Activated naive CD4-positive, alpha-beta T cell treated with anti-CD3 and anti-CD28 coated beads for 36 hours (primary cell): ENCODE measurements around the gene PTPRH. TPM values are rescaled to one million over a fixed set of nuclear protein-coding genes. Genes with fewer than 3 reads are reported as not detected.

Source experiments
- CTCF ChIA-PET: fragments of 350-600 bp; sonication (Branson Sonifier 250); formaldehyde crosslinking; loops from one replicate; lab custom pipeline; 2021; ENCODE audit warnings: antibody characterized with exemption; lab: Charles Lee
- DNase-seq: peaks from one replicate; pipeline ENCODE4 v3.0.0-alpha.2; 2020
- H3K27ac Mint-ChIP-seq: one replicate; pipeline ENCODE4 v1.8.0; 2021; ENCODE audit warnings: mild to moderate bottlenecking, mixed read lengths
- H3K27me3 Mint-ChIP-seq: one replicate; pipeline ENCODE4 v1.8.0; 2021; ENCODE audit warnings: low read depth, mixed read lengths
- H3K36me3 Mint-ChIP-seq: one replicate; pipeline ENCODE4 v1.8.0; 2021; ENCODE audit warnings: low read depth, mixed read lengths
- H3K4me1 Mint-ChIP-seq: one replicate; pipeline ENCODE4 v1.8.0; 2021; ENCODE audit warnings: low read depth, mixed read lengths
- H3K4me3 Mint-ChIP-seq: one replicate; pipeline ENCODE4 v1.8.0; 2021; ENCODE audit warnings: mild to moderate bottlenecking, moderate library complexity, mixed read lengths
- H3K9me3 Mint-ChIP-seq: one replicate; pipeline ENCODE4 v1.8.0; 2021; ENCODE audit warnings: mixed read lengths
- intact Hi-C: fragments of 100-400 bp; cut with micrococcal nuclease; formaldehyde crosslinking; loops from one replicate; pipeline ENCODE4 v1.15.1; 2023
- total RNA-seq, 2 experiments: library from RNA; stranded (reverse); gene quantifications; one replicate each; pipeline ENCODE4 v1.2.3, GENCODE V29; 2021

Gene PTPRH
- total RNA-seq, 2 experiments from 2014 or later = not detected

DNA sequence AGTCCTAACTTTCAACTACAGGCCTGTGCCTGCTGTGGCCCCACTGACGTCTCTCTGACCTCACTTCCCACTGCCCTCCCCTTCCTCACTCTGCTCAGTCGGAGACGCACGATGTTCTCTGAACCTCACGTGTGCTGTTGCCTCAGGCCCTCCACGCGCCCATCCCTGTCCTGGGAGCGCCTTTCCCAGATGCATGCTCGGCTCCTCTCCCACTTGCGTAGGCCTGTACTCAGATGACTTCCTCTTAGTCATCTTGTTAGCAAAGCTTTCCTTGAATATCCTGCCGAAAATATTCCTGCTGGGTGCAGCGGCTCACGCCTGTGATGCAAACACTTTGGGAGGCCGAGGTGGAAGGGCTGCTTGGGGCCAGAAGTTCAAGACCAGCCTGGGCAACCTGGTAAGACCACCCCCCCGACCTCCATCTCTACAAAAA, 19.9 kb downstream of the PTPRH start:
- H3K27ac Mint-ChIP-seq = no peak overlapping the region

DNA sequence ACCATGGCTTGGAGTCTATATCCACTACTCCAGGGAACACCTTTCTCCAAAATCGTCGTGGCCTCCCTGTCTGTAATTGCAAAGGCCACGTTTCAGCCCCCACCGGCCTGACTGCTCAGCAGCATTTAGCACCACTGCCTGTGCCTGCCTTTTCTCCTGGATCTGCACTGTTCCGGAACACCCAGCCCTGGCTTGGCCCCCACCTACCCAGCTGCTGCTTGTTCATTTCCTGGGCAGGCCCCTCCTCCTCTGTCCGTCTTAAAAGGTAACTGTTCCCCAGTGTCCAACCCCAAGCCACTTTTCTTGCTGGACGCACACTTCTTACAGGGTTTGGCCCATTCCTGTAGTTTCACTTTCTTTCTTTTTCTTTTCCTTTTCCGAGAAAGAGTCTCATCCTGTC, 20.7 kb downstream of the PTPRH start:
- Mint-ChIP-seq H3K4me1 (peaks cover 7% of the 10 kb centered on the region), H3K27ac (no peak overlapping the region), H3K36me3 (no peaks in the 10 kb centered on the region), H3K9me3 (no peaks in the 10 kb centered on the region), H3K4me3 (no peak overlapping the region), H3K27me3 (peaks cover 18% of the 10 kb centered on the region)
- DNase-seq = no peak
- CTCF ChIA-PET = no interaction called here
- intact Hi-C loops = no loop called here

More for the DNA sequence above, 19.9 kb downstream of the PTPRH start:
- Mint-ChIP-seq H3K36me3 (no peaks in the 10 kb centered on the region), H3K9me3 (no peaks in the 10 kb centered on the region), H3K27me3 (peaks cover 14% of the 10 kb centered on the region), H3K4me3 (no peak overlapping the region), H3K4me1 (peaks cover 7% of the 10 kb centered on the region)
- no peak for DNase-seq
- intact Hi-C loops = no loop called here
- CTCF ChIA-PET = no interaction called here

DNA sequence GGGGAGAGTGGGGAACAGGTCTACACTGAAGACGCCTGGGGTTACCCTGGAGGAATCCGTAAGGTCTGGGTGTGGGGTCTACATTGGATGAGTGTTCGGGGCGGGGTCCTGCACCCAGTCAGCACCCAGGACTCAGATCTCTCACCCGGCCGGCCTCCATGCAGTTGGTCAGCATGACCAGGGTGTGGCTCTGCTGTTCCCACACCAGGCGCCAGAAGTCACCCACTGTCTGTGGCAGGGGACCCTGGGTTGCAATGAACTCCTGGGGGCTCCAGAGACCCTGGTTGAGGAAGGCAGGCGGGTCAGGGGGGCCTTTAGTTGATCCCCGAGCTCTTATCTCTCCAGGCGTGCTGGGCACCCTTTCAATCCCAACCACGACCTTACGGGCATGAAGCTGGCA, 23.2 kb downstream of the PTPRH start:
- H3K27ac Mint-ChIP-seq = no peak overlapping the region
- H3K27me3 Mint-ChIP-seq = peaks cover 23% of the 10 kb centered on the region
- no peaks in the 10 kb centered on the region for H3K36me3 Mint-ChIP-seq
- peaks cover 7% of the 10 kb centered on the region for H3K4me1 Mint-ChIP-seq
- no peaks in the 10 kb centered on the region for H3K9me3 Mint-ChIP-seq
- no peak for DNase-seq
- CTCF ChIA-PET = no interaction called here
- intact Hi-C loops = no loop called here
- H3K4me3 Mint-ChIP-seq = no peak overlapping the region

DNA sequence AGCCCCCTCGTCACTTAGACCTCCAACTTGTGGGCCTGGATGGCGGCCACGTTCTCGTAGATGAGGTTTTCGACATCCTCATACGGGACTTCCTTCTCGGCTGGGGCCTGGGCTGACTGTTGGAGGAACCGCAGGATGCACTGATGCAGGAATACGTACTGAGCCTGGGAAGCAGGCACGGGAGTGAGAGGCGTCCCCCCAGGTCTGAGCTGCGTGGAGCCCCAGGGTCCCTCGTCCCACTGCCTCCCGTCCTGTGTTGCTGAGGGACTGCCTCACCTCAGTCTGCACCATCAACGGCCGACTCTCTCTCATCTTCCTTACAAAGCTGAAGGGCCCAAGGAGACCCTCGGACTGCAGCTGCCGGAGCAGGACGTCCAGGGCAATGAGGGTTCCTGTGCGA, 27.6 kb downstream of the PTPRH start:
- Mint-ChIP-seq H3K27ac (no peak overlapping the region), H3K9me3 (no peaks in the 10 kb centered on the region), H3K36me3 (no peaks in the 10 kb centered on the region), H3K4me3 (no peak overlapping the region), H3K4me1 (peaks cover 13% of the 10 kb centered on the region), H3K27me3 (peaks cover 57% of the 10 kb centered on the region)
- intact Hi-C loops = no loop called here
- CTCF ChIA-PET = no interaction called here
- no peak for DNase-seq

DNA sequence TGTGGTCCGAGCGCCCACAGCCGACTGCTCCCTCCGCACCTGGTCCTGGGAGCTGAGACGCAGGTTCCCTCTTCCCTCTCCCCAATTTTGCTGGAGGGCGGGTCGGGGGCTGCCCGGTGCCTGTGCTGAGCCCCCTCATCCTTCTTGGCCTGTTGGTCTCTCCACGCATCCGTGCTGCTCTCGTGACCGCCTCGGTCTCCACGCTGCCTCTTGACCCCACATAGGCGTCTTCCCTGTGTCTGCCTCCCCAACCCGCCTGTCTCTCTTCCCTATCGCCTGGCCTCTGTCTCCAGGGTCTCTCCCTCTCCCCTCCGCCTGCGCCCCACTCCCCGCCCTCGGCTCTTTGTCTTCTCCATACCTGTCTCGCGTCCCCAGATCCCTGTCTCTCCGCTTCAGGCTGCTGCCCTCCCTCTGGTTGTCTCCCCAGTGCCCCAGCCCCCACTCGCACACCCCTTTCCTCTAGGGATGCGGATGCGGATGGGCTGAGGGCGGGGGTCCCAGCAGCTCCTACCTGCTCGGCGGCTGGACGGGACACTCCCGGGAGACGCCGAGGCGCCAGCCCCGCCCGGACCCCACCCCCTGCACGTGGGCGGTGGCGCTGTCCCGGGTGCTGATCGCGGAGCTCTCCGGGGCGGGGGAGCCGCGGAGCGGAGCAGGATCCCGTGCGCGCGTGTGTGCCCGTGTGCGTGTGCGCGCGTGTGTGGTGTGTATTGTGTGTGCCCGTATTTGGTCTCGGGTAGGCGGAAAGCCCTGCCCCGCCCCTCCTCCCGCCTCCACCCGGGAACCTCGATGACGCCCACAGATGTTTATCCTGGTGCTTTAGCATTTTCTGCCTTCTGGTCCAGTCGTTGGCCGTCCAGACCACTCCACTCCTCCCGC, 29.5 kb downstream of the PTPRH start, which contains the start of gene SYT5:
SYT5 (minus strand) TSS at position 684 of the 879 bp plus-strand sequence. CDS start 1,248 bp downstream, outside the sequence.
- Mint-ChIP-seq H3K27ac (no peak within 1 kb of the TSS), H3K4me3 (peak within 1 kb of the TSS; percentile 58), H3K36me3 (no peaks in the 10 kb centered on the region), H3K27me3 (peaks cover 65% of the 10 kb centered on the region), H3K9me3 (no peaks in the 10 kb centered on the region), H3K4me1 (peaks cover 14% of the 10 kb centered on the region)
- intact Hi-C loops = loop anchor here (2.0 kb wide), 2 partner anchors 37 to 79 kb away; partner anchors contain the start of gene PPP6R1
- peak; percentile 69 for DNase-seq
- CTCF ChIA-PET = no interaction called here

DNA sequence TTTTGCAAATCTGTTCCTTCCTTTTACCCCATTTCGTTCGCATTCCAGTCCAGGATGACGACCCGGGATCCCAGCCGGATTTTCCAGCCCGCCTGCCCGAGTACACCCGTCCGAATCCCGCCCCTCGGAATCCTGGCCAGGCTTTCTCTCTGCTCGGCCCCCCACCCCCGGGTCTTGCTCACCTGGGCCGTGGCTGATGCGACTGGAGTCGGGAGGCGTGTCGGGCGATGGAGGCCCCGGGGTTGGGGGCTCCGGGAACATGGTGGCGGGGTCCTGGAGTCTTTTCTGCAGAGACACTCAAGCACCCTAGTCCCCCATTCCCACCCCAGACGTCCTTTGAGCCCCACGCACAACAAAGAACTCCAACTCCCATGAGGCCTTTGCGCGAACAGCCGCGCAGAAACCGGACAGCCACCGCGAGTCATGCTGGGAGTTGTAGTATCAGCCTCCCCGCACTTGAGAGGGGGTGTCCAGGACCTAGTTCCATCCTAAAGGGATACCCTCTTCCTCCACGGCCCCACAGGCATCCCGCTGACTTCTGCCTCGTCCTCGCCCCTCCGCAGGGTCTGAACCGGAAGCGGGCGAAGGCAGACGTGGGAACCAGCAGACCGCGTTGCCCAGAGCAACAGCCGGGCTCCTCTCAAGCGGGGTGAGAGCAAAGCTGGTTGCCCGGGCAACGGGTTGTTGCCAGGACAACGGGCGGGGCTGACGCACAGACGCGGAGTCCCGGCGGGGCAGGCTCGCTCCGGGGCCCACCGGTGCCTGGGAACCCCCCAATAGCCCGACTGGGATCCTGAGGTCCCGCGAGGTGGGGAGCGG, 30.3 kb downstream of the PTPRH start:
- Mint-ChIP-seq H3K4me3 (peak overlapping the region; percentile 58), H3K9me3 (no peaks in the 10 kb centered on the region), H3K4me1 (peaks cover 18% of the 10 kb centered on the region), H3K36me3 (no peaks in the 10 kb centered on the region), H3K27me3 (peaks cover 69% of the 10 kb centered on the region), H3K27ac (no peak overlapping the region)
- CTCF ChIA-PET = no interaction called here
- DNase-seq = peak; percentile 83
- intact Hi-C loops = loop anchor here (2.0 kb wide), 2 partner anchors 38 to 80 kb away; partner anchors contain the start of gene PPP6R1

DNA sequence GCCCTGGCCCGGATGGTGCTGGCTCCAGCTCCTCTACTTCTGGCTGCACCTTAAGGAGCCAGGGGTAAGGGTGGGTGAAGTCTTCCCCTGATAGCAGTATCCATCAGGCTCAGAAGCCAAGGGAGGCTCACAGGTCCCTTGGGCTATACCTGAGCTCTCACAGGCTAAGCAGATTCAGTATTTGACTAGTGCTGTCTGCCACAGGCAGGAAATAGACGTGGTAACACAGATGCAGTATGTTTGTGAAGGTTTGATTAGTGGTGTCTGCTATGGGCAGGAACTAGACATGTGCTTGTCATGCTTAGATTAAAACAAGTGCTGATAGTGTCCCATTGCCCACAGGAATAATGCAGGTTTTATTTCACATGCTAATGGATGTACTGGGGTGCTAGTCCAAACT, 33.2 kb downstream of the PTPRH start:
- Mint-ChIP-seq H3K27me3 (peaks cover 73% of the 10 kb centered on the region), H3K4me3 (no peak overlapping the region), H3K9me3 (no peaks in the 10 kb centered on the region), H3K27ac (no peak overlapping the region), H3K4me1 (peaks cover 23% of the 10 kb centered on the region), H3K36me3 (no peaks in the 10 kb centered on the region)
- intact Hi-C loops = no loop called here
- CTCF ChIA-PET = interaction anchor here (0.5 to 0.7 kb wide), 2 partner anchors 15 to 1142 kb away, joined by 3 read pairs; no protein-coding TSS in a partner anchor
- DNase-seq = no peak

DNA sequence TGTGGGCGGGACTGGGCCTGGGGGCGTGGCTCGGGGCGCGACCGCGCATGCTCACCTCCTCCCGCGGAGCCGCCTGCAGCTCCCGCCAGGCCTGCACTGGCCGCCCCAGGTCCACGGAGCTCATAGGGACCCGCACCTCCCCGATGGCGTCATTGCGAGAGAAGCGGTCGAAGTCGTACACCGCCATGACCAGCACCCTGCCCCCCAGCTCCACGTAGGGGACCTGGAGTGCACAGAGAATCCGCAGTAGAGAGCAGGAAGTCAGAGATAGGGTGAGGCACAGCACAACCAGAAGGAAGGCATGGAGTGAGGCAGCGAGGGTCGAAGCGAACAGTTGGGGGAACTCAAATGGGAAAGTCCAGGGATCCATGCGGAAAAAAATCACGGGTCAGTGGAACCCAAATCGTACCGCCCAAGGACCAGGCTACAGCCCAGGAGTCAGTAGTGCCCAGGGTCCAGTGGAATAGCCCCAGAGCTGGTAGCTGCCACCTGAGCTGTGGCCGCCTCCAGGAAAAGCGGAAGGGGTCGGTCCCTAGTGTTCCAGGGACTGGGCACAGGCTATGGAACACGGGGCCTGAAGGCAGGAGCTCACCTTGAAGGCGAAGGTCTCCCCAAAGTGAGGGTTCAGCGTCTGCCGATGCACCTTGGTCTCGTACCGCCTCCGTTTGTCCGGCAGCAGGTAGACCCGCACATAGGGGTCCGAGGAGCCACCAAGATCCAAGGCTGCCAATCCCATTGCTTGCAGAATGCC, 34.0 kb downstream of the PTPRH start:
- H3K4me1 Mint-ChIP-seq = peaks cover 22% of the 10 kb centered on the region
- no peak for DNase-seq
- H3K27ac Mint-ChIP-seq = no peak overlapping the region
- H3K36me3 Mint-ChIP-seq = no peaks in the 10 kb centered on the region
- no peaks in the 10 kb centered on the region for H3K9me3 Mint-ChIP-seq
- CTCF ChIA-PET = interaction anchor here (0.5 to 1.1 kb wide), 4 partner anchors 8 to 1141 kb away, joined by 3 read pairs; no protein-coding TSS in a partner anchor
- H3K4me3 Mint-ChIP-seq = no peak overlapping the region
- peaks cover 73% of the 10 kb centered on the region for H3K27me3 Mint-ChIP-seq
- intact Hi-C loops = no loop called here

DNA sequence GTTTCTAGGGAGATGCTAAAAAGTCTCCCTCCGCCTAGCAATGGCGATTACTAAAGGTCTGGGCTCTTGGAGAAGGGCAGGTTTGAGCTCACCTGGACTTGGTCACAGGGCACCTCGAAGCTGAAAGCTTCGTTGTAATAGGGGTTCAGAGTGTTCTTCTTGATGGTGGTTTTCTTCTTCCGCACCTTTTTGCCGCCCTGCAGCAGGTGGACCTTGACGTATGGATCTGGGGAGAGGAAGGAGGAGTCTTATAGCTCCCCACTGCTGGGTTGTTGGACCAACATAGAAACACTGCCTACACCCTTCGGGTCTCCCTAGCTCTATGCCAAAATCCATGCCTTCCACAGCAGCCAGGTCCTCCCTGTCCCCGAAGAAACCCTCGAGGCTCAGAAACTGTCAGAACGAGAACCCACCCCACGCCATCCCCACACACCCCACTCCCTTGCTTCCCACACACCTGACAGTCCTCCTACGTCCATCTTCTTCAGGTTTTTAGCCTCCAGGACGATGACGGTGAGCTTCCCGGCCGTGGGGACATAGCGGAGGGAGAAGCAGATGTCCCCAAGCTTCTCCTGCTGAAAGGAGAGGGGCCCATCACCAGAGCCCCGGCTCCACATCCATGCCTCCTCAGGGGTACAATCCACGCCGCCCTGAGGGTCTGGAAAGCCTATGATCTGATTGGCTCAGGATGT, 34.7 kb downstream of the PTPRH start:
- Mint-ChIP-seq H3K4me1 (peaks cover 16% of the 10 kb centered on the region), H3K9me3 (no peaks in the 10 kb centered on the region), H3K4me3 (no peak overlapping the region), H3K36me3 (no peaks in the 10 kb centered on the region), H3K27ac (no peak overlapping the region), H3K27me3 (peaks cover 73% of the 10 kb centered on the region)
- intact Hi-C loops = no loop called here
- DNase-seq = no peak
- CTCF ChIA-PET = interaction anchor here (0.6 to 1.1 kb wide), 2 partner anchors 8 to 65 kb away, joined by 3 to 4 read pairs; no protein-coding TSS in a partner anchor

DNA sequence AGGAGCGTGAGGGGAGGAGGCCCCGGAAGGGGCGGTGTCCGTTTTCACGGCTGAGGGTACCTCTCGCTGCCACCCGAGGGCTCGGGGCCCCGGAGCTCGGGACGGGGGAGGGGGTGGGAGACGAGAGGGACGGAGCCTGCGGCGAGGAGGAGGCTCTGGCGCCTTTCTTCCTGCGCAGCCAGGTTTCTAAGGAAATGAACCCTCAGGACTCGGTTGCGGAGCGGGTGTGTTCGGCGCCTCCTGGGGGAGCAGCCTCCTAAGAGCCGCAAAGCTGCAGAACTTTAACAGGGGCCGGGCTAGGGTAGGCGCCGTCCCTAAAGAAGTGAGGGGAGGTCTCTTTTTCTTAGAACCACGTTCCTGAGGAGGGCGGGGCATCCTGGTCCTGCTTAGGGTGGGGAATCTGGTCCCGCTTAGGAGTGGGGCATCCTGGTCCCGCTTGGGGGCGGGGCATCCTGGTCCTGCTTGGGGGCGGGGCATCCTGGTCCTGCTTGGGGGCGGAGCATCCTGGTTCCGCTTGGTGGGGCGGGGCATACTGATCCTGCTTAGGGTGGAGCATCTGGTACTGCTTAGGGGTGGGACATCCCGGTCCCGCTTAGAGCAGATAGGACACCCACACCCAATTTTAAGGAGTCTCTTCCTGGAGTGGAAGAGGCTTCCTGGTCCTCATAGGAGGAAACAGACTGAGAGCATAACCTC, 35.4 kb downstream of the PTPRH start:
- intact Hi-C loops = no loop called here
- Mint-ChIP-seq H3K27ac (no peak overlapping the region), H3K27me3 (peaks cover 73% of the 10 kb centered on the region), H3K36me3 (no peaks in the 10 kb centered on the region), H3K4me3 (peak overlapping the region; percentile 49), H3K9me3 (no peaks in the 10 kb centered on the region), H3K4me1 (peaks cover 13% of the 10 kb centered on the region)
- peak; percentile 56 for DNase-seq
- CTCF ChIA-PET = interaction anchor here (0.6 kb wide), 1 partner anchor 66 kb away, joined by 4 read pairs; no protein-coding TSS in a partner anchor

DNA sequence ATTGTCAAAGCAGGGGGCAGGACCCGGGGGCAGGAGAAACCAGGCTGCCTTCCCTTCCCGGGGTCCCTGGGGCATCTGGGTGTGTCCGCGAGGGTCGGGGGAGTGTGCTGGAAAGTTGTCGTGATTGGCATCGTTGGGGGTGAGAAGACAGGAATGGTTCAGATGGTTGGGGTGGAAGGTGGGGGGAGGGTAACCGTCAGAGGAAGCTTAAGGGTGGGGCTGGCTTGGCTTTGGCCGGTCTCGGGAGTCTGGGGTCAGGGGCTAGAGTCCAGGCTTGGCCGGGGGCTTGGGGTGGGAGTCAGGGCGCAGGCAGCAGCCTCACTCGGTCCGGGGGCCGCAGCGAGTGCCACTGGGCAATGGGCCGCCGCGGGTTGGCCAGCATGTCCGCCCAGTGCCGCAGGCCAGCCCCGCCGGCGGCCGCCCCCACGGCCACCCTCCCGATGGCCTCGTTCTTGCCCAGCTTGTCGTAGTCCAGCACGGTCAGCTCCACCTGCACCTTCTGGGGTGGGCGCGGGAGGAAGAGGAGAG, 36.1 kb downstream of the PTPRH start:
- no peak overlapping the region for H3K27ac Mint-ChIP-seq
- intact Hi-C loops = no loop called here
- H3K4me3 Mint-ChIP-seq = peak overlapping the region; percentile 49
- CTCF ChIA-PET = no interaction called here
- no peak for DNase-seq
- H3K36me3 Mint-ChIP-seq = no peaks in the 10 kb centered on the region
- no peaks in the 10 kb centered on the region for H3K9me3 Mint-ChIP-seq
- H3K4me1 Mint-ChIP-seq = peaks cover 10% of the 10 kb centered on the region
- H3K27me3 Mint-ChIP-seq = peaks cover 70% of the 10 kb centered on the region
